Esophagus (tissue), 2 donors: ENCODE results near the gene RAB40C. TPM values are rescaled to one million over a fixed set of nuclear protein-coding genes. Genes with fewer than 3 reads are reported as not detected.

Source experiments
- H3K27ac ChIP-seq, 2 donors: one replicate each; pipeline ENCODE4 v1.5.1; 2013; ENCODE audit warnings: low read depth in 2 of 2, mild to moderate bottlenecking in 2 of 2, inconsistent platforms in 1 of 2, low read length in 1 of 2, moderate library complexity in 1 of 2
- H3K27me3 ChIP-seq, 2 donors: one replicate each; pipeline ENCODE4 v1.6.1; 2013; ENCODE audit warnings: low read length in 2 of 2, control low read depth in 1 of 2, mild to moderate bottlenecking in 1 of 2; ENCODE audit not compliant: insufficient read depth in 2 of 2, control insufficient read depth in 1 of 2
- H3K36me3 ChIP-seq, 2 donors: one replicate each; pipeline ENCODE4 v1.6.1; 2013; ENCODE audit warnings: low read length in 1 of 2; ENCODE audit not compliant: control insufficient read depth in 2 of 2, insufficient read depth in 2 of 2
- H3K4me1 ChIP-seq, 2 donors: one replicate each; pipeline ENCODE4 v1.6.1; 2013; ENCODE audit warnings: low read length in 1 of 2; ENCODE audit not compliant: control insufficient read depth in 2 of 2, insufficient read depth in 2 of 2
- H3K4me3 ChIP-seq, 2 donors: one replicate each; pipeline ENCODE4 v1.5.1; 2013; ENCODE audit warnings: low read length in 2 of 2, mild to moderate bottlenecking in 2 of 2, low read depth in 1 of 2, moderate library complexity in 1 of 2
- H3K9me3 ChIP-seq, 2 donors: one replicate each; pipeline ENCODE4 v1.6.1; 2013; ENCODE audit warnings: mild to moderate bottlenecking in 2 of 2, low read depth in 1 of 2, low read length in 1 of 2, moderate library complexity in 1 of 2; ENCODE audit not compliant: control insufficient read depth in 2 of 2, insufficient read depth in 1 of 2
- WGBS, 2 donors: extraction: QIAGEN DNeasy Blood & Tissue Kit; methylation state at CpG; one replicate each; pipeline ENCODE4 v1.1.7; 2013; 5-methylcytosine and 5-hydroxymethylcytosine counted together
- polyA plus RNA-seq, 2 donors: library from polyadenylated mRNA; stranded (reverse); fragments of 200-250 nt; gene quantifications; one replicate each; pipeline ENCODE4 v1.2.3, GENCODE V29; 2013
- donor health status: healthy with polysubstance abuse.
- donor health status: Bipolar disorder and iron deficiency.

Gene RAB40C, protein sequence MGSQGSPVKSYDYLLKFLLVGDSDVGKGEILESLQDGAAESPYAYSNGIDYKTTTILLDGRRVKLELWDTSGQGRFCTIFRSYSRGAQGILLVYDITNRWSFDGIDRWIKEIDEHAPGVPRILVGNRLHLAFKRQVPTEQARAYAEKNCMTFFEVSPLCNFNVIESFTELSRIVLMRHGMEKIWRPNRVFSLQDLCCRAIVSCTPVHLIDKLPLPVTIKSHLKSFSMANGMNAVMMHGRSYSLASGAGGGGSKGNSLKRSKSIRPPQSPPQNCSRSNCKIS
- polyA plus RNA-seq: 10 to 100 TPM; 18.1 to 42.4 TPM

DNA sequence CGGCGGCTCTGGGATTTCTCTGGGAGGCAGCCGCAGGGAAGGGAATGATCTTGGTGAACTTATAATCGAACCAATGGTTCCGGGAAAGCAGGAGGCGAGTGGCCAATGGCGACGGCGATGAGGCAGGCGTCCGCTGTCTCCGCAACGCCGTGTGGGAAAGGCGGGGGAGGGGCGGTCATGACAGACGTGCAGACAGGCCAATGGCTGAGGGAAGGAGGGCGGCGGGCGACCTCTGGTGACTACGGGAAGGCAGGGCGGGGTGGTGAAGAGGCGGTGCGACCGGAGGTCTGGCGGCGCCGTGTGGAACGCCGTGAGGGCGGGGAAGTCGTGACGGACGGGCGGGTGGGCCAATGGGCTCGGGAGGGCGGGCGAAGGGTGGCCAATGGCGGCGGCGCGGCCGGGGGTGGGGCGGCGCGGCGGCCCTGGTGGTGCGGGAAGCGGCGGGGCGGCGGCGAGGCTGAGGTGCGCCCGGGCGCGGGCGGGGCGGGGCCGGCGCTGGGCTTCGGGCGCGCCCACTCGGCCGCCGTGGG, at the start of gene RAB40C:
Gene RAB40C (plus strand): TSS at position 409 of the 530 bp plus-strand sequence. CDS start 226 bp downstream, outside the sequence.
- Histone ChIP-seq H3K27me3 (no peaks in the 10 kb centered on the region), H3K4me1 (peaks cover 5 to 44% of the 10 kb centered on the region in 2 donors), H3K9me3 (no peaks in the 10 kb centered on the region), H3K4me3 (peak within 1 kb of the TSS; percentile 74 to 94), H3K36me3 (no peaks in the 10 kb centered on the region), H3K27ac (peak within 1 kb of the TSS; percentile 98 to 99)
- WGBS, 2 donors: 0 to 1% methylated on average over 34 to 67 of the region's 67 CpGs

DNA sequence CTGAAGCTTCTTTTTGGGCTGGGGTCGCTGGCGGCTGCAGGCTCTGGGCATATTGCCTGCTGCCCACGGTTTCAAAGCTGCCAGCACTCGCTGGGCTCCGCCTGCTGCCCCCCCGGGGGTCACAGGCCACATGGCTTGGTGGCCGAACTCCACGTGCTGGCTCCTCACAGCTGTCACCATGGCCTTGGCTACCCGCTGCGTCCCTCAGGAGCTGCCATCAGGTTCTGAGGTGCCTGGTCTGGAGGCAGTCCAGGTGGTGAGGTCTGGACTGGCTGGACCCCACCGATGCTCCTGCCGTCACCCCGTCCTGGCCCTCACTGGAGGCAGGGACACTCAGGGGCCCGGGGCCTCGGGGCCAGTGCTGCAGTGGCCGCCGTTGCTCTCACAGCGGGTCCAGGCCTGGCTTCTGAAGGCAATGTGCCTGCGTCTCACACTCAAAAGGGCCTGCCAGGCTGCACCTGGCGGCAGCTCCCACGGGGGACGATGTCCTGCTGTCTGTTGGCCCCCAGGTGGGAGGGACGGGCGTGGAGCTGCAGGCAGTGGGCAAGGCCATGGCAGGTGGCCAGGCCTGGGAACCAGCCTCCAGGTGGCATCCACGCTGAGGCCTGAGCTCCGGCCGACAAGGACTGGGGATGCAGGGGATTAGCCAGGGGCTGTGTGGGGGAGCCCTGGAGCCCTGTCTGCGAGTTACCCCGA, 49.1 kb upstream of the RAB40C start:
- H3K4me1 ChIP-seq: peaks cover 0 to 7% of the 10 kb centered on the region in 2 donors
- no peaks in the 10 kb centered on the region for H3K27me3 ChIP-seq
- H3K9me3 ChIP-seq: no peaks in the 10 kb centered on the region
- H3K27ac ChIP-seq: no peak overlapping the region
- 79 to 89% methylated on average over 29 of the region's 29 CpGs for WGBS, 2 donors
- H3K36me3 ChIP-seq: peaks cover 0 to 45% of the 10 kb centered on the region in 2 donors
- no peak overlapping the region for H3K4me3 ChIP-seq

DNA sequence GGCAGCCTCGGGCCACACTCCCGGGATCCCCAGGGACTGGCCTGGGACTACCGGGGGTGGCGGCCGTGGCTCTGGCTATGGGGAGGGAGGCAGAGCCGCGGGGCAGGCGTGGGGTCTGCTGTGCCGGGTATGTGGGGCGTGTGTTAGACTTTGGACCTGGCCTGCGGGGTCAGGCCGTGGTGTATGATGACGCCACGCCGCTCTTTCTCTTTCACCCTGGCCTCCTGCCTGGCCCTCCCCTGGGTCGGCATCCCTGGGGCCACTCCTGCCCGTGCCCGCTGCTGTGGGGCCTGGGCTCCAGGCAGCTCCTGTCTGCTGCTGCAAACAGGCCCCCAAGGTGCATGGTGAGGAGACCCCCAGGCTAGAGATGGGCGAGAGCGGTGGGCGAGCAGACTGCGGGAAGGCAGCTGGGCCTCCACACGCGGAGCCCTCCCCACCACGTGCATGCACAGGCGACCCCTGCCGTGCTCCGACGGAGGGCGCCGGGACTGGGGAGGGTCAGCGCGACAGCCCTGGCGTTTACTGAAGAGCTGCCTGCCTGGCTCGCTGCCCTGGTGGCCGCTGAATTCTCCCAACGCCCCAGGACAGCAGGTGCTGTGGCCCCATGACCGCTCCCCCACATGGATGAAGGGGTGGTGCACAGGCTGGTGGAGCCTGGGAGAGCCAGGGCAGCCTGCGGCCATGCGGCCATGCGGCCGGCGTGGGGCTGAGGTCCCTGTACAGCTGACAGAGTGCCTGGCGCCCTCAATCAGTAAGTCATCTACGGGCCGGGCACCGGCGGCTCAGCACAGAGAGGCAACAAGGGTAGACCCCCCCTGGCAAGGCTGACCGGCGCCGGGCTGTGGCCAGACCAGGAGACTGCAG, 46.3 kb upstream of the RAB40C start:
- whole genome bisulfite sequencing, 2 donors: 88 to 90% methylated on average over 47 to 51 of the region's 51 CpGs
- Histone ChIP-seq H3K36me3 (peaks cover 0 to 46% of the 10 kb centered on the region in 2 donors), H3K4me1 (peaks cover 0 to 9% of the 10 kb centered on the region in 2 donors), H3K4me3 (no peak overlapping the region), H3K27me3 (no peaks in the 10 kb centered on the region), H3K27ac (no peak overlapping the region), H3K9me3 (no peaks in the 10 kb centered on the region)

DNA sequence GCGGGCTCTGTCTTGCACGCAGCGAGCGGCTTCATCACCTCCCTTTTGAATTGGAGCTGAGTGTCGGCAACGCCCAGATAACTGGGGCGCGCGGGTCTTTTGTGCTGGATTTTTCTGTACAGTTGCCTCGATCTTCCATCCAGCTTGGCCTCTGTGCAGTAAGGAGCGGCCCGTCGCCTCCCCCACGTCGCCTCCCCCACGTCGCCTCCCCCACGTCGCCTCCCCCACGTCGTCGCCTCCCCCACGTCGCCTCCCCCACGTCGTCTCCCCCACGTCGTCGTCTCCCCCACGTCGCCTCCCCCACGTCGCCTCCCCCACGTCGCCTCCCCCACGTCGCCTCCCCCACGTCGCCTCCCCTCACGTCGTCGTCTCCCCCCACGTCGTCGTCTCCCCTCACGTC, 45.3 kb upstream of the RAB40C start:
- Histone ChIP-seq H3K4me1 (peaks cover 0 to 9% of the 10 kb centered on the region in 2 donors), H3K27ac (no peak overlapping the region), H3K27me3 (no peaks in the 10 kb centered on the region), H3K4me3 (no peak overlapping the region), H3K36me3 (peaks cover 0 to 48% of the 10 kb centered on the region in 2 donors), H3K9me3 (no peaks in the 10 kb centered on the region)
- 94 to 95% methylated on average over 42 to 46 of the region's 46 CpGs for WGBS, 2 donors

DNA sequence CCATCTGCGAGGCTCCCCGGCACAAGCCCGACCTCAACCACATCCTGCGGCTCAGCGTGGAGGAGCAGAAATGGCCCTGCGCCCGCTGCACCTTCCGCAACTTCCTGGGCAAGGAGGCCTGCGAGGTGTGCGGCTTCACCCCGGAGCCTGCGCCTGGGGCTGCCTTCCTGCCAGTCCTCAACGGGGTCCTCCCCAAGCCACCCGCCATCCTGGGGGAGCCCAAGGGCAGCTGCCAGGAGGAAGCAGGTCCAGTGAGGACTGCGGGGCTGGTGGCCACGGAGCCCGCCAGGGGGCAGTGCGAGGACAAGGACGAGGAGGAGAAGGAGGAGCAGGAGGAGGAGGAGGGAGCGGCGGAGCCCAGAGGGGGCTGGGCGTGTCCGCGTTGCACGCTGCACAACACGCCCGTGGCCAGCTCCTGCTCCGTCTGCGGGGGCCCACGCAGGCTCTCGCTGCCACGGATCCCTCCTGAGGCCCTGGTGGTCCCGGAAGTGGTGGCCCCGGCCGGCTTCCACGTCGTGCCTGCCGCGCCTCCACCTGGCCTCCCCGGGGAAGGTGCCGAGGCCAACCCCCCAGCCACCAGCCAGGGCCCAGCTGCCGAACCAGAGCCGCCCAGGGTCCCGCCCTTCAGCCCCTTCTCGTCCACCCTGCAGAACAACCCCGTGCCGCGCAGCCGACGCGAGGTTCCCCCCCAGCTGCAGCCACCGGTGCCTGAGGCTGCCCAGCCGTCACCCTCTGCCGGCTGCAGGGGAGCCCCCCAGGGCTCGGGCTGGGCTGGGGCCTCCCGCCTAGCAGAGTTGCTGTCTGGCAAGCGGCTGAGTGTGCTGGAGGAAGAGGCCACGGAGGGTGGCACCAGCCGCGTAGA, 42.7 kb upstream of the RAB40C start:
- H3K9me3 ChIP-seq: no peaks in the 10 kb centered on the region
- H3K27me3 ChIP-seq: no peaks in the 10 kb centered on the region
- no peak overlapping the region for H3K4me3 ChIP-seq
- peaks cover 0 to 9% of the 10 kb centered on the region in 2 donors for H3K4me1 ChIP-seq
- no peak overlapping the region for H3K27ac ChIP-seq
- 69 to 70% methylated on average over 58 to 60 of the region's 60 CpGs for WGBS, 2 donors
- H3K36me3 ChIP-seq: peaks cover 0 to 57% of the 10 kb centered on the region in 2 donors

DNA sequence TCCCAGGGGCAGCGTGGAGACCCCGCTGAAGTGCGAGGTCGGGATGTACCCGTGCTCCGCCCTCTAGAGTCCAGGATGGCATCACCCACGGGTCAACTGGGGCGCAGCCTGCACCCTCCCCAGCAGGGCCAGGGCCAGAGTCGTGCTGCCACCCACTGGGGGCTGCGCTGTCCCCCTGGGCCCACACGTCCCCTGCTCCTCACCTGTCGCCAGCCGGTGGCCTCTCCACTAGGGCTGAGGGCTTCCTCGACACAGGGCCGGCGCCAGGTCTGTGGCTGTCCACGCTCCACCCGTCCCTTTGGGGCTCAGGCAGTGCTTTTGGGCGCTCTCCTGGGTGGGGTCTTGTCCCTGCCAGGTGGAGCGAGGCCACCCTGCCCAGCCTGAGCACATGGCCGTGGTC, 41.3 kb upstream of the RAB40C start:
- H3K9me3 ChIP-seq: no peaks in the 10 kb centered on the region
- H3K4me1 ChIP-seq: peaks cover 0 to 9% of the 10 kb centered on the region in 2 donors
- 94 to 95% methylated on average over 20 to 21 of the region's 21 CpGs for WGBS, 2 donors
- peaks cover 0 to 58% of the 10 kb centered on the region in 2 donors for H3K36me3 ChIP-seq
- no peaks in the 10 kb centered on the region for H3K27me3 ChIP-seq
- H3K27ac ChIP-seq: no peak overlapping the region
- H3K4me3 ChIP-seq: no peak overlapping the region

DNA sequence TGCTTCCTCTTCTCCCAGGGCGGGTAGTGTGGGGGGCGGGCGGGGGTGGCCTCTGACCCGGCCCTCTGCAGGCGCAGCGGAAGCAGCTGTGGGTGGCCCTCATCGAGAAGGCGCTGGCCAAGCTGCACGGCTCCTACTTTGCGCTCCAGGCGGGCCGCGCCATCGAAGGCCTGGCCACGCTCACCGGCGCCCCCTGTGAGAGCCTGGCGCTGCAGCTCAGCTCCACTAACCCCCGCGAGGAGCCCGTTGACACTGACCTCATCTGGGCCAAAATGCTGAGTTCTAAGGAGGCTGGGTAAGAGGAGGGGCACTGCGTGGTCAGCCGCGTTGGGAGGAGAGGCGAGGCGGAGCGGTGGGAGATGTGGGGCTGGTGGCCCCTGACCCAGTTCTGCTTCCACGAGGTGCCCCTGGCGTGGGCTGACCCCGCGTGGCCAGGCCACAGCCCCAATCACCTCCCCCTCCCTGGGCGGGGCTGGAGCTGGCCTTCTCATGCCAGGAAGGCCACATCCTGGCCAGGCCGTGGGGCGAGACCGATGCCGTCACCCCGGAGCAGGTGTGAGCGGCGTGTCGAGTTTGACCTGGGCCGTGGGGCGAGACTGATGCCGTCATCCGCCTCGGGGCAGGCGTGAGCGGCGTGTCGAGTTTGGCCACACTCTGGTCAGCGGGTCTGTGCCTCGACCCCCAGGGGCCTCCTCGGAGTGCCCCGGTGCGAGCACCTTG, 40.2 kb upstream of the RAB40C start:
- H3K27ac ChIP-seq: no peak overlapping the region
- H3K36me3 ChIP-seq: peaks cover 0 to 57% of the 10 kb centered on the region in 2 donors
- H3K4me3 ChIP-seq: no peak overlapping the region
- 93 to 95% methylated on average over 54 of the region's 54 CpGs for WGBS, 2 donors
- H3K4me1 ChIP-seq: peaks cover 2 to 12% of the 10 kb centered on the region in 2 donors
- no peaks in the 10 kb centered on the region for H3K9me3 ChIP-seq
- no peaks in the 10 kb centered on the region for H3K27me3 ChIP-seq

DNA sequence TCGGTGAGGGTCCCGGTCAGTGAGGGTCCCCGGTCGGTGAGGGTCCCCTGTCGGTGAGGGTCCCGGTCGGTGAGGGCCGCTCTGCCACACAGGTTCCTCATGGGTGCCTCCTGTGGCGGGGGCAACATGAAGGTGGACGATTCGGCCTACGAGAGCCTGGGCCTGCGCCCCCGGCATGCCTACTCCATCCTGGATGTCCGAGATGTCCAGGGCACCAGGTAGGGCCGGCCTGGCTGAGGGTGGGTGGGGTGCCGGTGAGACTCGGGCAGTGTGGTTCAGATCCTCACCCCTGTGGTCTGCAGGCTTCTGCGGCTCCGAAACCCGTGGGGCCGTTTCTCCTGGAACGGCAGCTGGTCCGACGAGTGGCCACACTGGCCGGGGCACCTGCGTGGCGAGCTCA, 38.7 kb upstream of the RAB40C start:
- Histone ChIP-seq H3K27me3 (no peaks in the 10 kb centered on the region), H3K27ac (no peak overlapping the region), H3K9me3 (no peaks in the 10 kb centered on the region), H3K36me3 (peaks cover 0 to 54% of the 10 kb centered on the region in 2 donors), H3K4me1 (peaks cover 4 to 15% of the 10 kb centered on the region in 2 donors), H3K4me3 (no peak overlapping the region)
- 97 to 98% methylated on average over 28 of the region's 28 CpGs for WGBS, 2 donors
